Fibroblast of the aortic adventitia (primary cell): ENCODE measurements around the gene WASF3. TPM values are rescaled to one million over a fixed set of nuclear protein-coding genes. Genes with fewer than 3 reads are reported as not detected.

Experiments used
- DNase-seq: peaks from one replicate; pipeline ENCODE4 v3.0.0-alpha.2; 2010; ENCODE audit warnings: low read depth
- H3K4me3 ChIP-seq: 2 replicates; pipeline ENCODE4 v1.5.1; 2011; ENCODE audit warnings: low read depth, mild to moderate bottlenecking, control low read depth, low read length, moderate library complexity
- total RNA-seq: library from RNA; depleted of rRNA; stranded (reverse); fragments of >200 nt; gene quantifications from 2 replicates; pipeline ENCODE4 v1.2.3, GENCODE V29; 2012; ENCODE audit warnings: low replicate concordance
- TF ChIP-seq, protein P1 (sequence below): IDR thresholded peaks from 2 replicates; pipeline ENCODE4 v1.5.1; 2011; ENCODE audit warnings: mild to moderate bottlenecking, low read length, control low read depth, inconsistent platforms; ENCODE audit not compliant: insufficient read depth

WASF3 gene
- total RNA-seq, 1 donor, result 13.5 TPM

DNA sequence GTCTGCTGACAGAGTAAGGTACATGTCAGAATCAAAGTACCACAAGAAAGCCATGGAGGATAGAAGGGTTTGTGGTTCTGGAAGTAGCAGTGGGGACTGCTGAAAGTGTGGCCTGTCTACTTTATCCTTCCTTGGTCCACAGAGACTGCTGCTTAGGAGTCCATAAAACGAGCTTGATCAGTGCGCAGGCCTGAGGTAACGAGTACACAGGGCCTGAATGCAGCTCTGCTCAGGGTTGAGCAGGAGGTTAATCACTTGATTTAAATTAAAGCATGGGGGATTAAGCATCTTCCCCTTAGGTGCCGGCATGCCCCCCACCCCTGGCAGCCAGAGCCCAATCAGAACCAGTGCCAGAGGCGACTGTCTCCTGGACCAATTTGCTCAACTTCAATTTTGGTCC is 34.9 kb upstream of the WASF3 start:
- no peak overlapping the region for H3K4me3 ChIP-seq
- TF ChIP-seq, protein P1, sequence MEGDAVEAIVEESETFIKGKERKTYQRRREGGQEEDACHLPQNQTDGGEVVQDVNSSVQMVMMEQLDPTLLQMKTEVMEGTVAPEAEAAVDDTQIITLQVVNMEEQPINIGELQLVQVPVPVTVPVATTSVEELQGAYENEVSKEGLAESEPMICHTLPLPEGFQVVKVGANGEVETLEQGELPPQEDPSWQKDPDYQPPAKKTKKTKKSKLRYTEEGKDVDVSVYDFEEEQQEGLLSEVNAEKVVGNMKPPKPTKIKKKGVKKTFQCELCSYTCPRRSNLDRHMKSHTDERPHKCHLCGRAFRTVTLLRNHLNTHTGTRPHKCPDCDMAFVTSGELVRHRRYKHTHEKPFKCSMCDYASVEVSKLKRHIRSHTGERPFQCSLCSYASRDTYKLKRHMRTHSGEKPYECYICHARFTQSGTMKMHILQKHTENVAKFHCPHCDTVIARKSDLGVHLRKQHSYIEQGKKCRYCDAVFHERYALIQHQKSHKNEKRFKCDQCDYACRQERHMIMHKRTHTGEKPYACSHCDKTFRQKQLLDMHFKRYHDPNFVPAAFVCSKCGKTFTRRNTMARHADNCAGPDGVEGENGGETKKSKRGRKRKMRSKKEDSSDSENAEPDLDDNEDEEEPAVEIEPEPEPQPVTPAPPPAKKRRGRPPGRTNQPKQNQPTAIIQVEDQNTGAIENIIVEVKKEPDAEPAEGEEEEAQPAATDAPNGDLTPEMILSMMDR, result no peak
- DNase-seq, result no peak

DNA sequence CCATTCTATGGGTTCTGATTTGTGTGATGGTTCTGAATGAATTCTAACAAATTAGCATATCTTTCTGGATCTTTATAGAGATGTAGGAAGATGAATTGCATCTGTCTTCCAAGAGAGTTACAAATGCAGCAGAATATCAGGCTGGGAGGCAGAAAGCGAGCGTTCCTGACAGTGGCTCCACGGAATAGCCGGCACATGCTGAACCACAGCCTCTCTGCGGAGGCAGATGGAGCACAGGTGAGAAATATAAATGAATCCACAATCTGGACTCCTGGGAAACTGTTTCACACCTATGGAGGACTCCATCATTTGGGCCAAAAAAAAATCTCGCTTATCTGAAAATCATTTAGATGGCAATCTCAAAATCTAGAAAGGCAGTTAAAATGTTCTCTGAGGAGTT is 34.5 kb upstream of the WASF3 start:
- DNase-seq, result no peak
- no peak overlapping the region for H3K4me3 ChIP-seq
- TF ChIP-seq, protein P1, result no peak

DNA sequence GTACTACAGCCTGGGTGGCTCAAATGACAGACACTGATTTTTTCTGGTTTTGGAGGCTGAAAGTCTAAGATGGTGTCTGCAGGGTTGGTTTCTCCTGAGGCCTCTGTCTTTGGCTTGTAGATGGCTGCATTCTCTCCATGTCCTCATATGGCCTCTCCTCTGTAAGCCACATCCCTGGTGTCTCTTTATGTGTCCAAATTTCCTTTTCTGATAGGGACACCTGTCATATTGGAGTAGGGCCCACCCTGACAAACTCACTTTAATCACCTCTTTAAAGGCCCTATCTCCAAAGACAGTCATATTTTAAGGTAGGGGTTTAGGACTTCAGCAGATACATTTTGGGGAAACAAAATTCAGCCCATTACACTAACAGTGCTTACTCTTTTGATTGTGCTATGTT is 32.0 kb upstream of the WASF3 start:
- no peak for DNase-seq
- TF ChIP-seq, protein P1, result no peak
- H3K4me3 ChIP-seq, result no peak overlapping the region

GRCh38 chr13:26526702-26527216 is 30.7 kb upstream of the WASF3 start:
- TF ChIP-seq, protein P1, result no peak
- no peak for DNase-seq
- no peak overlapping the region for H3K4me3 ChIP-seq

DNA sequence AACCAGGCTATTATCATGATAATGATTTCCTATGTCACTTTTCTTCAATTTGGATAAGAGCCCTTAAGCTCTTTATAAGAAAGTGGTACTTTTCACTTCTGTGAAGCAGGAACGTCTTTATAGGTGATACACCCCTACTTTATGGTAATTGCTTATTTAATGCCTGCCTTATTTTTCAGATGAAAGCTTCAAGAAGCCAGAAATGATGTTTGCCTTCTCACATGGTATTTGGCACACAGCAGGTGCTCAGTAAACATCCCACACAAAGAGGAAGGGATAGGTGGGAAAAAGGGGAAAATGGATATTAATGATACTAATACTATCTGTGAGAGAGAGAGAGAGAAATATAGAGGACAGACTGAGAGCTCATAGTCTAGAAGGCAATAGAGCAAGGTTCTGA is 29.0 kb upstream of the WASF3 start:
- no peak for DNase-seq
- H3K4me3 ChIP-seq, result no peak overlapping the region
- TF ChIP-seq, protein P1, result no peak

DNA sequence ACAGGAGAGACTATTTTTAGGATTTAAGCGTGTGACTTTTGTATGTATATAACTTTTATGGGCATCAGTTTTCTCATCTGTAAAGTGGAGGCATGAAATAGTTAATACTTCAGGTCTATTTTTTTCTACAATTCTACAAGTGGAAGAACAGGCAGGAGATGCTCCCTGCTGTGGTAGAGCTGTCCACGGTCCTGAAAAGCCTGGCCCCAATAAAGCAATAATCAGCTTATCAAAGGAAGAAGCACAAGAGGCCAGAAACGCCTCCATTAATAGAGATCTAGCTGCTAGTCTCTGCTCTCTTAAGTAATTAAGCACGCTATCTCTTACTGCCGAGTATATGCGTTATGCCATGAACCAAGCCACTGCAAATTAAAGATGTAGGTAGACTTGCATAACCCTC is 28.0 kb upstream of the WASF3 start:
- TF ChIP-seq, protein P1, result no peak
- peak; percentile 76 for DNase-seq
- H3K4me3 ChIP-seq, result no peak overlapping the region

DNA sequence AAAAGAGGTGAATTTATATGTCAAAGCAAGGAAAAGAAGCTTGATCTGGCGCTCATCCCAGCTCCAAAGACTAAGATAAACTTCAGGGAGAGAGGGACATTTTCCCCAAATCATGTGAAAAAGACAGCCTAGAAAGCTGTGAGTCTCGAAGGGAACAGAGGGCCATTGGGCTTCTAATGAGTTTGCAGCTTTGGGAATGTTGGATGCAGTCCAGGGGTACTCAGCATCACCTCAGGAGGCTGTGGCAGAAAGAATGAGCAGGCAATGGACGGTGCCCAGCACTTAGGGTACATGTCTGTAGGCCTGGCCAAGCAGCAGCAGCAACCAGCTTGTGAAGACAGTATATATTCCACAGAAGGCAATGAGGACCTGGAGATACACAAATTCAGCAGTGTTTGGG is 25.7 kb upstream of the WASF3 start:
- TF ChIP-seq, protein P1, result no peak
- no peak overlapping the region for H3K4me3 ChIP-seq
- no peak for DNase-seq
